ENCODE data around the gene NTN3.

DNA sequence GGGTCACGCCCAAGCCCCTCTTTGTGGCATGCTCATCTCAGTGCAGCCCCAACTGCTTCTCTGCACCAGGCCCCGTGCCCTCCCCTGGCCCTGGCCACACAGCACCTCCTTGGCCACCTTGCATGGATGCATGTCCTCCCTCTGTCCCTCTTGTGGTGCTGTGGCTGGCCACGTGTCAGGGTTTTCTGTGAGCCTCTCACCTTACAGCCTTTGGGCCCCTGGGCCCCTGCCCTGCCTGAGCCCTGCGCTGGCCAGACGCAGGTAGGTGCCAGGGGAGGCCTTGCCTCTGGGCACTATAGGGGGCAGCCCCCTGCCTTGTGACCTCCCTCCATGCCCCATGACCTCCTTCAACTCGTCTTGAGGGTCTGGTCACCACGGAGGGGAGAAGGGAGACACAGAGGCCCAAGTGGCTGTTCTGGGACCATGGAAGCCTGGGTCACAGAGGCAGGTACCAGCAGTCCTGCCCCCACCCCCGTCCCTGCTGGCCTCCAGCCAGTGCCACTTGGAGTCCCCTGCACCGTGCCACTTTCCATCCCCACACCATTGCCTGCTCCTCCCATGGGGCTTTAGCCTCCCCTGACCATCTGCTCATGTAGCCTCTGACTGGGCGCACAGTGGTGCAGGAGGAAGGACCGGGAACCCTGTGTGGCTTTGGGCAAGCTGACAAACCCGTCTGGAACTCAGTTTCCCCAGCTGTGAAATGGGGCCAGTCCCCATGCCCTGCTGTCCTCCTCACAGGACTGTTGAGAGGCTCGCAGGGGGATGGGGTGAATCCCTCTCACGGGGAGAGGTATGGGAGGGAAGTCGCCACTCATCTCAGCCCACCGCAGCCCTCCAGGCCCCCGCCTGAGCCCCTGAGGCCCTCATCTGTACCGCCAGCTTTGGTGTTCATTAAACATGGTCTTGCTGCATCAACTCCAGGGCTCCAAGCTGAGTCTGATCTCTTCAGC lies 31.1 kb downstream of the NTN3 start:
- TF ChIP-seq, protein P1, sequence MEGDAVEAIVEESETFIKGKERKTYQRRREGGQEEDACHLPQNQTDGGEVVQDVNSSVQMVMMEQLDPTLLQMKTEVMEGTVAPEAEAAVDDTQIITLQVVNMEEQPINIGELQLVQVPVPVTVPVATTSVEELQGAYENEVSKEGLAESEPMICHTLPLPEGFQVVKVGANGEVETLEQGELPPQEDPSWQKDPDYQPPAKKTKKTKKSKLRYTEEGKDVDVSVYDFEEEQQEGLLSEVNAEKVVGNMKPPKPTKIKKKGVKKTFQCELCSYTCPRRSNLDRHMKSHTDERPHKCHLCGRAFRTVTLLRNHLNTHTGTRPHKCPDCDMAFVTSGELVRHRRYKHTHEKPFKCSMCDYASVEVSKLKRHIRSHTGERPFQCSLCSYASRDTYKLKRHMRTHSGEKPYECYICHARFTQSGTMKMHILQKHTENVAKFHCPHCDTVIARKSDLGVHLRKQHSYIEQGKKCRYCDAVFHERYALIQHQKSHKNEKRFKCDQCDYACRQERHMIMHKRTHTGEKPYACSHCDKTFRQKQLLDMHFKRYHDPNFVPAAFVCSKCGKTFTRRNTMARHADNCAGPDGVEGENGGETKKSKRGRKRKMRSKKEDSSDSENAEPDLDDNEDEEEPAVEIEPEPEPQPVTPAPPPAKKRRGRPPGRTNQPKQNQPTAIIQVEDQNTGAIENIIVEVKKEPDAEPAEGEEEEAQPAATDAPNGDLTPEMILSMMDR (IDR thresholded peaks at IDR 0.05; ENCODE audit: control extremely low read depth in 1 of 3, insufficient read depth in 1 of 3, low read depth in 1 of 3, low read length in 3 of 3) = no peak
- TF ChIP-seq POLR2AphosphoS5 (IDR thresholded peaks at IDR 0.05; ENCODE audit: low read depth, low read length) (no peak), EGR1 (IDR thresholded peaks at IDR 0.05; ENCODE audit: borderline replicate concordance, low read depth, low read length) (no peak), RAD21 (IDR thresholded peaks at IDR 0.05 in 1 of 2, conservative IDR thresholded peaks at IDR 0.05 in 1 of 2; ENCODE audit: low read depth in 2 of 2, low read length in 2 of 2) (no peak), SP2 (IDR thresholded peaks at IDR 0.05; ENCODE audit: low read length) (no peak), EZH2 (IDR thresholded peaks at IDR 0.05; ENCODE audit: low read depth, low read length, severe bottlenecking) (no peak), SP1 (IDR thresholded peaks at IDR 0.05; ENCODE audit: low read depth, low read length) (no peak), TAF1 (IDR thresholded peaks at IDR 0.05; ENCODE audit: low read depth, low read length) (no peak), SIX5 (IDR thresholded peaks at IDR 0.05; ENCODE audit: low read depth, low read length) (no peak), JUND (IDR thresholded peaks at IDR 0.05; ENCODE audit: low read length) (no peak), EP300 (IDR thresholded peaks at IDR 0.05; ENCODE audit: borderline replicate concordance in 1 of 2, low read depth in 2 of 2, low read length in 2 of 2) (no peak), KDM1A (IDR thresholded peaks at IDR 0.05; ENCODE audit: borderline replicate concordance, low read length) (no peak)
- TF ChIP-seq, protein P2, sequence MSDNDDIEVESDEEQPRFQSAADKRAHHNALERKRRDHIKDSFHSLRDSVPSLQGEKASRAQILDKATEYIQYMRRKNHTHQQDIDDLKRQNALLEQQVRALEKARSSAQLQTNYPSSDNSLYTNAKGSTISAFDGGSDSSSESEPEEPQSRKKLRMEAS (IDR thresholded peaks at IDR 0.05) = no peak
- TF ChIP-seq, protein P3, sequence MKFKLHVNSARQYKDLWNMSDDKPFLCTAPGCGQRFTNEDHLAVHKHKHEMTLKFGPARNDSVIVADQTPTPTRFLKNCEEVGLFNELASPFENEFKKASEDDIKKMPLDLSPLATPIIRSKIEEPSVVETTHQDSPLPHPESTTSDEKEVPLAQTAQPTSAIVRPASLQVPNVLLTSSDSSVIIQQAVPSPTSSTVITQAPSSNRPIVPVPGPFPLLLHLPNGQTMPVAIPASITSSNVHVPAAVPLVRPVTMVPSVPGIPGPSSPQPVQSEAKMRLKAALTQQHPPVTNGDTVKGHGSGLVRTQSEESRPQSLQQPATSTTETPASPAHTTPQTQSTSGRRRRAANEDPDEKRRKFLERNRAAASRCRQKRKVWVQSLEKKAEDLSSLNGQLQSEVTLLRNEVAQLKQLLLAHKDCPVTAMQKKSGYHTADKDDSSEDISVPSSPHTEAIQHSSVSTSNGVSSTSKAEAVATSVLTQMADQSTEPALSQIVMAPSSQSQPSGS (IDR thresholded peaks at IDR 0.05; ENCODE audit: low read length) = no peak
